ENCODE measurements around the gene RAPH1. TPM values are rescaled to one million over a fixed set of nuclear protein-coding genes. Genes with fewer than 3 reads are reported as not detected.

RAPH1 gene
- total and polyA plus RNA-seq, 9 of the 15 experiments (the other 6 are each of a cell fraction or from before 2014, with no cell fraction given): 0.07 to 0.71 (median 0.27) TPM

DNA sequence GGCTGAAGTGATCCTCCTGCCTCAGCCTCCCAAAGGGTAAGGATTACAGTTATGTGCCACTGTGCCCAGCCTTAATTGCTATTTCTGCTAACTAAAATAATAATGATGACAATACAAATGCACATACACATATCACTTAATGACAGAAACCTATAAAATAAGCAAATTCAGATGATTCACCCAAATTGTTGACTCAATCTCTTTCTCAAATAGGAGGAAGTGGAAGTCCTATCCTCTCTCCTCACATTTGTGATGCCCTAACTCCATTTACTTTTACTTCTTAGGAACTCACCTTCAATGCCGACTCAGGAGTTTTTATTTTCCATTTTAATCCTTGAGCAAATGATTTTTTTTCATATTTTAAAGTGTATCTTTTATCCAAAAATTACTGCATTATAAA, 24.5 kb upstream of the RAPH1 start (continued):
- TF ChIP-seq POLR2H (tag; IDR thresholded peaks at IDR 0.05; ENCODE audit: low read depth): no peak
- TF ChIP-seq GATA2 (CRISPR knock-in tag; IDR thresholded peaks at IDR 0.05): no peak

DNA sequence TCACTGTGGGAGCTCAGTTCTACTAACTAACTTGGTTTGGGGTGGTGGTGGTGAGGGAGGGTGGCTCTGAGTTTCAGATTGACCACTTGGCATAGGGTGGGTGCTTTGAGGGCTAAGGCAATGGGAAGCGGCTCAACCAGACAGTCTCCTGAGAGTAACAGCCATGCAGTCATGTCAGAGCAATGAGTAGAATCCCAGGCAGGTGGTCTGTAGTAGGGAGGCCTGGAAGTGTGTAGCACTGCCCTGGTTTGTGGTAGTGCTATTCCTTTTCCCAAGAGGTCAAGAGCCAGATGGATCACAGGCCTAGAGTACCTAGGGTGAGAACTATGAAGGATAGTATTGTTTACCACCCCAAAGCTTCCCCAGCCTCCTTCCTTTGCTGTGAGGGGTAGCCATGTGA, 18.7 kb upstream of the RAPH1 start:
- no peak overlapping the region for H2AFZ ChIP-seq (ENCODE audit: low read depth, low read length)
- TF ChIP-seq MTA3 (IDR thresholded peaks at IDR 0.05; ENCODE audit: borderline replicate concordance): no peak
- no peak for TF ChIP-seq TAF9B (IDR thresholded peaks at IDR 0.05; ENCODE audit: partially characterized antibody)
- no peak for TF ChIP-seq ZFP36 (IDR thresholded peaks at IDR 0.05; ENCODE audit: low read depth, low read length, partially characterized antibody)
- TF ChIP-seq GABPB2 (CRISPR knock-in tag; conservative IDR thresholded peaks at IDR 0.05): no peak
- no peak for TF ChIP-seq GTF2E2 (tag; IDR thresholded peaks at IDR 0.05)
- TF ChIP-seq ZNF707 (CRISPR knock-in tag; conservative IDR thresholded peaks at IDR 0.05): no peak
- TF ChIP-seq MEF2D (tag; conservative IDR thresholded peaks at IDR 0.05; ENCODE audit: low read depth): no peak
- TF ChIP-seq NFATC3 (IDR thresholded peaks at IDR 0.05): no peak
- no peak for TF ChIP-seq ZNF449 (CRISPR knock-in tag; IDR thresholded peaks at IDR 0.05)
- no peak for TF ChIP-seq USF1 (CRISPR knock-in tag; IDR thresholded peaks at IDR 0.05)
- no peak for TF ChIP-seq MAX (CRISPR knock-in tag; IDR thresholded peaks at IDR 0.05)
- TF ChIP-seq BCOR (IDR thresholded peaks at IDR 0.05): no peak
- TF ChIP-seq ZSCAN32 (CRISPR knock-in tag; IDR thresholded peaks at IDR 0.05): no peak
- H3K9me3 ChIP-seq (replicated peaks; ENCODE audit: control insufficient read depth, insufficient read depth, low read depth, low read length): no peaks in the 10 kb centered on the region
- 0% methylated on average over 1 of the region's 1 CpG for WGBS (ENCODE audit: insufficient coverage, low coverage, missing lambda C conversion rate)
- CTCF ChIA-PET (ENCODE audit: low intra/inter-chr PET ratio): no interaction called here
- no peaks in the 10 kb centered on the region for H3K79me2 ChIP-seq (ENCODE audit: control insufficient read depth, insufficient read depth, low read length)
- H3K4me2 ChIP-seq (ENCODE audit: insufficient read depth, low read length): no peak overlapping the region
- POLR2A ChIA-PET: interaction anchor here (1.1 kb wide), 1 partner anchor 10 kb away, joined by 3 read pairs; no protein-coding TSS in a partner anchor
- no peak overlapping the region for H3K27ac ChIP-seq (ENCODE audit: extremely low read depth, low read depth, low read length)
- H3K36me3 ChIP-seq (ENCODE audit: control insufficient read depth, insufficient read depth, low read length): no peaks in the 10 kb centered on the region
- H3K9ac ChIP-seq (ENCODE audit: insufficient read depth in 1 of 2, low read depth in 2 of 2, low read length in 2 of 2): no peak overlapping the region
- peaks cover 0 to 5% of the 10 kb centered on the region in 2 experiments; a peak in 3 of 5 replicates for H3K27me3 ChIP-seq (ENCODE audit: control insufficient read depth in 2 of 2, insufficient read depth in 2 of 2, low read length in 2 of 2)
- in situ Hi-C loops (cut with MboI): no loop called here
- FAIRE-seq (no peak), ATAC-seq (no peak), DNase-seq (ENCODE audit: extremely low read depth in 1 of 4, low spot score in 3 of 4) (no peak)
- H3K9me1 ChIP-seq (ENCODE audit: control insufficient read depth, insufficient read depth, low read length): no peaks in the 10 kb centered on the region
- H4K20me1 ChIP-seq (replicated peaks; ENCODE audit: control insufficient read depth, insufficient read depth, low read length): no peaks in the 10 kb centered on the region
- no peaks in the 10 kb centered on the region for H3K4me1 ChIP-seq (replicated peaks in 1 of 2; ENCODE audit: control insufficient read depth in 2 of 2, insufficient read depth in 2 of 2, low read length in 2 of 2)
- intact Hi-C loops (cut with micrococcal nuclease): no loop called here
- no TSS peak for BruUV-seq (replicated peaks)
- no peak overlapping the region for H3K4me3 ChIP-seq

Data from K562 (cell line).